Panc1 (cell line): ENCODE data around the gene ALOX5.
"Not testable (repeated sequence)": the region's sequence is repeated elsewhere in the genome, so short reads cannot be mapped to it uniquely, and the experiment has no call there.

Source experiments
- CTCF ChIP-seq: fragments of 450-650 bp; IDR thresholded peaks from 2 replicates; pipeline ENCODE4 v1.5.1; 2017; ENCODE audit warnings: mild to moderate bottlenecking
- POLR2AphosphoS5 ChIP-seq: IDR thresholded peaks from 2 replicates; pipeline ENCODE4 v1.6.1; 2012; ENCODE audit warnings: mild to moderate bottlenecking, low read depth, low read length, moderate library complexity

- not testable (repeated sequence) for TF ChIP-seq CTCF, POLR2AphosphoS5
Measured at GRCh38 chr10:45348196-45348765, 25.7 kb upstream of the ALOX5 start.
